ENCODE data around the gene TBX20.
A peak's percentile ranks its signal among the peaks of the same experiment; 100 is the strongest.

The TBX20 gene, protein sequence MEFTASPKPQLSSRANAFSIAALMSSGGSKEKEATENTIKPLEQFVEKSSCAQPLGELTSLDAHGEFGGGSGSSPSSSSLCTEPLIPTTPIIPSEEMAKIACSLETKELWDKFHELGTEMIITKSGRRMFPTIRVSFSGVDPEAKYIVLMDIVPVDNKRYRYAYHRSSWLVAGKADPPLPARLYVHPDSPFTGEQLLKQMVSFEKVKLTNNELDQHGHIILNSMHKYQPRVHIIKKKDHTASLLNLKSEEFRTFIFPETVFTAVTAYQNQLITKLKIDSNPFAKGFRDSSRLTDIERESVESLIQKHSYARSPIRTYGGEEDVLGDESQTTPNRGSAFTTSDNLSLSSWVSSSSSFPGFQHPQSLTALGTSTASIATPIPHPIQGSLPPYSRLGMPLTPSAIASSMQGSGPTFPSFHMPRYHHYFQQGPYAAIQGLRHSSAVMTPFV

DNA sequence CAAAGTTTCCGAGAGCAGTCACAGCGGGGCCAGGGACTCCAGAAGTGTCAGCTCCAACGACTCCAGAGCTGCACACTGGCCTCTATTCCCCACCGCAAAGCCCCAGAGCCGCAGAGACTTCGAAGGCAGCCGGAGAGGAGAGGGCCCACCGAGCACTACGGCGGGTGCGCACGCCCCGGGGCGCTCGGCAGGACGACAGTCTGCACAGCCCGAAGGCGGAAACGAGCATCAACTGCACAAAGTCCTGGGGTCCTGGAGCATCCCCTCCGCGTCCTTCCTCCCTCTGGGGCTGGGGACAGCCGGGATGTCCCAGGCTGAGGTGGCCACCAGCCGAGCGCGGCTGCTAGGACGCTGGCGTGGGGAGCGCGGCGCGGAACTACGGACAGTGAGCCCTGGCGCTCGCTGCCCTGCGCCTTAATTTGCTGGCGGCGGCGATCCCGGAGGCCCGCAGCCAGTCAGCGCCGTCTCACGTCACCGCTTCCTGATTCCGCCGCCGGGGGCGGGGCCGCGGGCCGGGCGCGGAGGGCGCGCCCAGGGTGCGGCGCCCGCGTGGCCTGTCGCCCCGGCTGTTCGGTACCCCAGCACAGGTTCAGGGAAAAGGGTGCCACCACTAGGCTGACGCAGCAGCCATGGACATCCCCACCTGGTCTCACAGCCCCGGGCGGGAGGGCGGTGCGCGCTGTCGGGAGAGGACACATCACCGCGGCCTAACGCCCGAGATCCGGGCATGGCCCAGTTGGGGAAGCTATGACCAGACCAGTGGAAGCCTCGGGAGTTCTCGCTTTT lies at the start of gene TBX20:
TSS of gene TBX20 (minus strand) at position 391 of the 786 bp plus-strand sequence. CDS start 480 bp downstream, outside the sequence.
- Histone ChIP-seq H3K9ac (ENCODE audit: low read length) (no peak within 1 kb of the TSS), H3K9me3 (ENCODE audit: control insufficient read depth, low read length) (peaks cover 16% of the 10 kb centered on the region), H3K36me3 (ENCODE audit: control insufficient read depth, insufficient read depth, low read length, severe bottlenecking) (no peaks in the 10 kb centered on the region), H3K4me1 (ENCODE audit: control insufficient read depth, insufficient read depth, low read length) (no peaks in the 10 kb centered on the region), H3K4me3 (ENCODE audit: low read length) (peak within 1 kb of the TSS; percentile 69), H3K27me3 (replicated peaks; ENCODE audit: control insufficient read depth, insufficient read depth, low read length) (peaks cover 97% of the 10 kb centered on the region)
- peak; percentile 58 for DNase-seq (ENCODE audit: low read depth)

DNA sequence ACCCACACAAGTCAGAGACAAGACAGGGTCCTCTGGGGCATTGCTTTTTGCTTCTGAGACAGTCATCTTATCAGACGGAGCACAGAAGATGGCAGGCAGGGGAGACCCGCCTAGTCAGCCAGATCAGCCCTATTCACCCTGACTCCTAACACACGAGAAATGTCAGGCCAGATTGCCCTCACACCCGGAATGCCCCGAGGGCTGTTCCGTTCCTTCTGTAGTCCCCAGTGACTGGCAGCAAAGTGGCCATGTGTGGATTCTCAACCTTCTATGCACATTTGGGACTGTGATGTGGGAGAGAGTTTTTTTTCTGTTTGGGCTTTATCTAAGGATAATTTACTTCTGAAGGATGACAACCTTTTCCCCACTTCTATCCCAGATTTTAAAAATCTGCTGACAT lies 35.5 kb upstream of the TBX20 start:
- Histone ChIP-seq H3K4me1 (ENCODE audit: control insufficient read depth, insufficient read depth, low read length) (no peaks in the 10 kb centered on the region), H3K27me3 (replicated peaks; ENCODE audit: control insufficient read depth, insufficient read depth, low read length) (no peaks in the 10 kb centered on the region), H3K9me3 (ENCODE audit: control insufficient read depth, low read length) (peaks cover 17% of the 10 kb centered on the region), H3K9ac (ENCODE audit: low read length) (no peak overlapping the region), H3K36me3 (ENCODE audit: control insufficient read depth, insufficient read depth, low read length, severe bottlenecking) (no peaks in the 10 kb centered on the region), H3K4me3 (ENCODE audit: low read length) (no peak overlapping the region)
- no peak for DNase-seq (ENCODE audit: low read depth)

DNA sequence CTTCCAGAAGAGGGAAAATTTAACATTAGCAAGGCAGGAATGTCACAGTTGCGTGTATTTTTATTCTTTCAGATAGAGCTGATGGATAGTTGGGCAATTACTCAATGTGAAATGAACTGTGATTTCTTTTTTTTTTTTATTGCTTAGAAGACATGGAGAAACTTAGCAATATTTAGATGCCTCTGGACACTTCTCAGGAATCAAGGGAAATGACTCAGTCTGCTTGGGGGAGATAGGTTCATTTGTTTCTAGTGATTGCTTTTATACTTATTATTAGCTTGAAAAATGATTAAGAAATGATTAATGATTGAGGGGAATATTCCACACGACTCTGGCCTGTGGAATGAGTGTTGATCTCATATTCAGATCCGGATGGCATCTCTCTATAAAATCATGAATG lies 33.1 kb upstream of the TBX20 start:
- no peak overlapping the region for H3K4me3 ChIP-seq (ENCODE audit: low read length)
- H3K9ac ChIP-seq (ENCODE audit: low read length), result no peak overlapping the region
- H3K9me3 ChIP-seq (ENCODE audit: control insufficient read depth, low read length), result peaks cover 11% of the 10 kb centered on the region
- no peaks in the 10 kb centered on the region for H3K27me3 ChIP-seq (replicated peaks; ENCODE audit: control insufficient read depth, insufficient read depth, low read length)
- H3K4me1 ChIP-seq (ENCODE audit: control insufficient read depth, insufficient read depth, low read length), result no peaks in the 10 kb centered on the region
- DNase-seq (ENCODE audit: low read depth), result no peak
- no peaks in the 10 kb centered on the region for H3K36me3 ChIP-seq (ENCODE audit: control insufficient read depth, insufficient read depth, low read length, severe bottlenecking)

DNA sequence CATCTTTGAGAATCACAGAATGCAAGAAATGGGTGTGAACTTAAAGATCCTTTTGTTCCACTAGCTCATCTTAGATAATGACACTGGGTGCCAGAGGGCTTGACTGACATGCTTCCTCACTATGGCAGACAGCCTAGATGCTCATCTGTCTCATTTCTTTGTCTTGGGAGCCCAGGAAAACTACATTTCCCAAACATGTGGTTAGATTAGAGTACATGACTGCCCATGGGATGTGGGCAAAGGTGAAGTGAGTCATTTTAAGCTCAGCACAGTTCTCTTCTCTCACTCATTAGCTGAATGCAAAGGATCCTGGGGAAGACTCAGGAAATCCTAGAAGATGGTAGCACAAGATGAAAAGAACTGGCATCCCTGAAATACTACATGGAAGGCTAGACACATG lies 32.5 kb upstream of the TBX20 start:
- Histone ChIP-seq H3K9me3 (ENCODE audit: control insufficient read depth, low read length) (peaks cover 11% of the 10 kb centered on the region), H3K4me1 (ENCODE audit: control insufficient read depth, insufficient read depth, low read length) (no peaks in the 10 kb centered on the region), H3K36me3 (ENCODE audit: control insufficient read depth, insufficient read depth, low read length, severe bottlenecking) (no peaks in the 10 kb centered on the region), H3K4me3 (ENCODE audit: low read length) (no peak overlapping the region), H3K9ac (ENCODE audit: low read length) (no peak overlapping the region), H3K27me3 (replicated peaks; ENCODE audit: control insufficient read depth, insufficient read depth, low read length) (no peaks in the 10 kb centered on the region)
- DNase-seq (ENCODE audit: low read depth), result no peak

DNA sequence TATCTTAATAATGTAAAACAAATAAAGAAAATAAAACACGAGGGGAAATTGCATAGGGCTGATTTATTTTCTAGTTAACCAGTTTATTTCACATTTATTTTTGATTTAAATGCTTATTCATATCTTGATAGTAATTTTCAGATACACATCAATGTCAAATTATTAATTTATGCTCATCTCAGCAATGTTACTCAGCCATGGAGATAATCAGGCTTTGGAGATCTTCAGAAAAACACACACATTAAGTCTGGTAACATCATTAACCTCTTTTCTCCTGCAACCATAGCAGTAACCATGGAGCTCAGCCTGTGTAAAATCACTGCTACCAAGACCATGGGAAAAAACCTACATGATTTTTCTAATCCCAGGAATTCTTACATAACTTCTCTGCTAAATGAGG lies 31.9 kb upstream of the TBX20 start:
- Histone ChIP-seq H3K9ac (ENCODE audit: low read length) (no peak overlapping the region), H3K4me1 (ENCODE audit: control insufficient read depth, insufficient read depth, low read length) (no peaks in the 10 kb centered on the region), H3K27me3 (replicated peaks; ENCODE audit: control insufficient read depth, insufficient read depth, low read length) (peaks cover 3% of the 10 kb centered on the region), H3K4me3 (ENCODE audit: low read length) (no peak overlapping the region), H3K36me3 (ENCODE audit: control insufficient read depth, insufficient read depth, low read length, severe bottlenecking) (no peaks in the 10 kb centered on the region), H3K9me3 (ENCODE audit: control insufficient read depth, low read length) (peaks cover 11% of the 10 kb centered on the region)
- no peak for DNase-seq (ENCODE audit: low read depth)

DNA sequence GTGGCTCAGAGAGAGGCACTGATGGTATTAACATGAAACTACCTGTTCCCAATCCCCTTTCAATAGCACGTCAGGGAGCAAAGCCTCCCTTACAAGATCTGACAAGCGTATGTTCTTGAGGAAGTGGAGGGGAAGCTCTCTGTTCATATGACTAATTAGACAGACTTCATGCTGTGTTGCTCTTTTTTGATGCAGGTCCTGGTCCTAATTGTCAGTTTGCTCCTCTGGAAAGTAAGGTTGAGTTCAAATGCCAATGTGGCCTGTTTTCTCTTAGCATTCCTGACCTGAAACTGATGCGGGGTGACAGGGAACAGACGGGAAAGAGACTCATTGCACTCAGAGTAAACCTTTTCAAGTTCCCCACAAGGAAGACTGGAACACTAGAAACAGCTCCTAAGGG lies 27.0 kb upstream of the TBX20 start:
- Histone ChIP-seq H3K4me1 (ENCODE audit: control insufficient read depth, insufficient read depth, low read length) (no peaks in the 10 kb centered on the region), H3K9ac (ENCODE audit: low read length) (no peak overlapping the region), H3K4me3 (ENCODE audit: low read length) (no peak overlapping the region), H3K36me3 (ENCODE audit: control insufficient read depth, insufficient read depth, low read length, severe bottlenecking) (no peaks in the 10 kb centered on the region), H3K9me3 (ENCODE audit: control insufficient read depth, low read length) (no peaks in the 10 kb centered on the region), H3K27me3 (replicated peaks; ENCODE audit: control insufficient read depth, insufficient read depth, low read length) (peaks cover 14% of the 10 kb centered on the region)
- no peak for DNase-seq (ENCODE audit: low read depth)

DNA sequence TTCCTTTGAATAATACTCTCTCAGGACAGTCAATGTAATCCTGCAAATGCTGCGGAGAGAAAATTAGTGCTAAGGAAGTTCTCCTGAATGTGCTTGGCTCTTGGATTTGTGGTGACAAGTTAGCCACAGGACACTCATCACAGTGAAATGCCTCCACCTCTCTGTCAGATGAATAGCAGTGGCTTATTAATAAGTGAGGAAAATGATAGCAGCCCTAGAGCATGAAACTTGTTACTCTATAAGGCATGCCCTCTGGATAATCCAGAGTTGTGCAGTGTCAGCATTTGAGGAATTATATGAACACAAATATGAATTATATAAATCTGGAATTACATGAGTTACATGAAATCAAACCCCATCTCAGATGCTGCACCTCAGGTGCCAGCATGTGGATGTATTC lies 23.5 kb upstream of the TBX20 start:
- no peaks in the 10 kb centered on the region for H3K9me3 ChIP-seq (ENCODE audit: control insufficient read depth, low read length)
- no peaks in the 10 kb centered on the region for H3K36me3 ChIP-seq (ENCODE audit: control insufficient read depth, insufficient read depth, low read length, severe bottlenecking)
- no peak for DNase-seq (ENCODE audit: low read depth)
- H3K9ac ChIP-seq (ENCODE audit: low read length), result no peak overlapping the region
- no peak overlapping the region for H3K4me3 ChIP-seq (ENCODE audit: low read length)
- H3K27me3 ChIP-seq (replicated peaks; ENCODE audit: control insufficient read depth, insufficient read depth, low read length), result peaks cover 14% of the 10 kb centered on the region
- no peaks in the 10 kb centered on the region for H3K4me1 ChIP-seq (ENCODE audit: control insufficient read depth, insufficient read depth, low read length)

DNA sequence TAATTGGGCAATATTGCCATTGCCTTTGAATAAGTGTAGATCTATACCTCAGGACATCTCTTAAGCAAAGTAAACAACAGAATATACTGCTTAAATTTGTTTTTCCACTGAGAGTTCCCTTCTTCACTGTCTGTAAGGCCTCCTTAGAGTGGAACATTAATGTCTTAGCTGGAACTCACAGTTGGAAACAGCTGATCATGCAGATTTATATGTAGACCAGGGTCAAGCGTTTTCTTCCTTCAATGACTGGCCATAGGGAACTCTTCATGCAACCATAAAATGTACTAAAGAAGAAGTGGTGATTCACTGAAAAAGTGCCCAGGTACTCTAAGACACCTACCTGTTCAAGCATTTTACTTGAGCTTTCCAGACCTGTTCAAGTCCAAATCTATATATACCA lies 18.3 kb upstream of the TBX20 start:
- DNase-seq (ENCODE audit: low read depth), result no peak
- H3K4me3 ChIP-seq (ENCODE audit: low read length), result no peak overlapping the region
- H3K9me3 ChIP-seq (ENCODE audit: control insufficient read depth, low read length), result no peaks in the 10 kb centered on the region
- no peaks in the 10 kb centered on the region for H3K4me1 ChIP-seq (ENCODE audit: control insufficient read depth, insufficient read depth, low read length)
- peaks cover 5% of the 10 kb centered on the region for H3K27me3 ChIP-seq (replicated peaks; ENCODE audit: control insufficient read depth, insufficient read depth, low read length)
- H3K36me3 ChIP-seq (ENCODE audit: control insufficient read depth, insufficient read depth, low read length, severe bottlenecking), result no peaks in the 10 kb centered on the region
- no peak overlapping the region for H3K9ac ChIP-seq (ENCODE audit: low read length)

DNA sequence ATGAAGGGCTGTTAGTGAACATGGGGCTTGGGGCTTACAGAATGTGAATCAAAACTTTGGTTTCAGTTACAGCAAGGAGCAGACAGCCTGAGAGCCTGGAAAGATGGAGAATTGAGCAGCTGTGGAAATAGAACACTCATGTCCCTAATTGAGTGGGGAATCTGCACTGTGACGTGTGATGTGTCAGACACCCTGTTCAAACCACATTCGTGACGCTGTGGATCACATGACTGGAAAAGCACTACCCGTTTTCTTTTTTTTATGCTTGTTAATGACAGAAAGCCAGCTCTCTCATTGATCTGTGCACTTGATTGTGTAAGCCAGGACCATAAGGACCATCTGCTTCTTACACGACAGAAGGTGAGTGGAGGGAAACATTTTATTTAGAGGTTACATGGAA lies 15.1 kb upstream of the TBX20 start:
- H3K36me3 ChIP-seq (ENCODE audit: control insufficient read depth, insufficient read depth, low read length, severe bottlenecking), result no peaks in the 10 kb centered on the region
- no peak overlapping the region for H3K4me3 ChIP-seq (ENCODE audit: low read length)
- DNase-seq (ENCODE audit: low read depth), result no peak
- no peak overlapping the region for H3K9ac ChIP-seq (ENCODE audit: low read length)
- H3K27me3 ChIP-seq (replicated peaks; ENCODE audit: control insufficient read depth, insufficient read depth, low read length), result peaks cover 18% of the 10 kb centered on the region
- H3K4me1 ChIP-seq (ENCODE audit: control insufficient read depth, insufficient read depth, low read length), result no peaks in the 10 kb centered on the region
- H3K9me3 ChIP-seq (ENCODE audit: control insufficient read depth, low read length), result no peaks in the 10 kb centered on the region

DNA sequence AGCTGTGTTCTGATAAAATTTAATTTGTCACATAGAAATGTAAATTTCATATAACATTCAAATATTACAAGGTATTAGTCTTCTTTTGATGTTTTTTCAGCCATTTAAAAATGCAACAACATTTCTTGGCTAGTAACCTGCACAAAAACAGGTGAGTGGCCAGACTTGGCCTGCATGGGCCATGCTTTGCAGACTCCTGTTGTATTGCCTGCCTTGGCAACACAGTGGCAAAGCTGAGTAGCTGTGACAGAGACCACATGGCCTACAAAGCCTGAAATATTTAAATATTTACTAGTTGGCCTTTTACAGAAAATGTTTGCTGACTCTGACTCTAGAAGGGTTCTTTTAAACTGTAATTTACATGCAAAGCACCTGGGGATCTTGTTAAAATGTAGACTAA lies 13.5 kb upstream of the TBX20 start:
- peaks cover 34% of the 10 kb centered on the region for H3K27me3 ChIP-seq (replicated peaks; ENCODE audit: control insufficient read depth, insufficient read depth, low read length)
- H3K9me3 ChIP-seq (ENCODE audit: control insufficient read depth, low read length), result no peaks in the 10 kb centered on the region
- no peak overlapping the region for H3K9ac ChIP-seq (ENCODE audit: low read length)
- no peak overlapping the region for H3K4me3 ChIP-seq (ENCODE audit: low read length)
- no peaks in the 10 kb centered on the region for H3K4me1 ChIP-seq (ENCODE audit: control insufficient read depth, insufficient read depth, low read length)
- no peaks in the 10 kb centered on the region for H3K36me3 ChIP-seq (ENCODE audit: control insufficient read depth, insufficient read depth, low read length, severe bottlenecking)
- DNase-seq (ENCODE audit: low read depth), result no peak

DNA sequence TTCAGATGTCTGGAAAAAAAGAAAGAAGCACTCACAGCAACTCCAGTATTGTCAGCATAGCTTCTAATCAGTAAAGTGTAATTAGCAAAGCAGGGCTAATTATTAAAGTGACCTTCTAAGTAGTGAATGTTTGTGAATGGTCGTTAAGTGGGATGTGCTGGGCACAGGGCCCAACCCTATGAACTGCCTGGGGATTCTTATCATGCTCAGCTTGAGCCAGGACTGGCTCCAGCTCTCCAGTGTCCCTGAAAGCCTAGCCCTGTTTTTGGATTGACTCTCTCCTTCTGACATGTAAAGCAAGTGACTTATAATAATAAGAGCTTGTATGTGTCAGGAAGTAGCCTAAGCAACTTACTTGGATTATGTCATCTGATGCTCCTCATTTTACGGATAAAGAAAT lies 9.5 kb upstream of the TBX20 start:
- no peak overlapping the region for H3K4me3 ChIP-seq (ENCODE audit: low read length)
- no peaks in the 10 kb centered on the region for H3K9me3 ChIP-seq (ENCODE audit: control insufficient read depth, low read length)
- peaks cover 69% of the 10 kb centered on the region for H3K27me3 ChIP-seq (replicated peaks; ENCODE audit: control insufficient read depth, insufficient read depth, low read length)
- H3K36me3 ChIP-seq (ENCODE audit: control insufficient read depth, insufficient read depth, low read length, severe bottlenecking), result no peaks in the 10 kb centered on the region
- DNase-seq (ENCODE audit: low read depth), result no peak
- H3K4me1 ChIP-seq (ENCODE audit: control insufficient read depth, insufficient read depth, low read length), result no peaks in the 10 kb centered on the region
- no peak overlapping the region for H3K9ac ChIP-seq (ENCODE audit: low read length)
